K562 (cell line): ENCODE measurements around the gene FFAR1.

Experiments used
- ARID2 ChIP-seq: fragments of 450-650 bp; IDR thresholded peaks from 2 replicates; pipeline ENCODE4 v1.6.1; 2017; ENCODE audit warnings: antibody characterized with exemption, mild to moderate bottlenecking
- CHD4 ChIP-seq: fragments of 200-600 bp; sonication (generic); IDR thresholded peaks from 3 replicates; pipeline ENCODE4 v1.6.1; 2012; ENCODE audit warnings: low read depth, mild to moderate bottlenecking, mixed read lengths, low read length, inconsistent platforms; ENCODE audit not compliant: insufficient read depth, insufficient replicate concordance, poor library complexity, severe bottlenecking
- CTCF ChIP-seq, 3 experiments: IDR thresholded peaks in 2 of 3; conservative IDR thresholded peaks in 1 of 3; 2 replicates each; pipeline ENCODE4 v1.5.1; 2011 to 2012; ENCODE audit warnings: low read length in 3 of 3, mild to moderate bottlenecking in 3 of 3, control low read depth in 2 of 3, improper control_type of control experiment in 1 of 3, inconsistent platforms in 1 of 3, low read depth in 1 of 3, mixed read lengths in 1 of 3, moderate library complexity in 1 of 3; ENCODE audit not compliant: insufficient read depth in 2 of 3
- DACH1 ChIP-seq: fragments of 450-650 bp; IDR thresholded peaks from 2 replicates; pipeline ENCODE4 v1.6.1; 2018; ENCODE audit not compliant: partially characterized antibody
- DMBX1 ChIP-seq: fragments of 250-450 bp; sonication (Bioruptor Pico); IDR thresholded peaks from 2 replicates; pipeline ENCODE4 v1.8.0; 2022; ENCODE audit warnings: inconsistent platforms, mild to moderate bottlenecking, moderate library complexity, borderline replicate concordance
- L3MBTL2 ChIP-seq: fragments of 450-650 bp; IDR thresholded peaks from 2 replicates; pipeline ENCODE4 v1.6.1; 2016; ENCODE audit warnings: mild to moderate bottlenecking, moderate library complexity
- THRA ChIP-seq: fragments of 450-650 bp; IDR thresholded peaks from 2 replicates; pipeline ENCODE4 v1.6.1; 2017; ENCODE audit warnings: mild to moderate bottlenecking, moderate library complexity

DNA sequence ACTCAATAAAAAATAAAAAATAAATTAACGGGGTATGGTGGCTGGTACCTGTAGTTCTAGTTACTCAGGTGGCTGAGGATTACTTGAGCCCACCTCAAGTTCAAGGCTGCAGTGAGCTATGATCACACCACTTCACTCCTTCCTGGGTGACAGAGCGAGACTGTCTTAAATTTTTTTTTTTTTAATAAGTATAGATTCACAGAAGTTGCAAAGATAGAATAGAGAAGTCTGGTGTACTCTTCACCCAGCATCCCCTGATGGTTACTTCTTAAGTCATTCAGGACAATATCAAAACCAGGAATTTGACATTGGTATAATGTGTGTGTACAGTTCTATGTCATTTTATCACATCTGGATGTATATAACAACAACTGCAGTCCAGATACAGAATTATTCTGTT lies 26.4 kb upstream of the FFAR1 start:
- TF ChIP-seq DMBX1 (CRISPR knock-in tag) = no peak
- TF ChIP-seq CTCF (IDR thresholded peaks at IDR 0.05 in 2 of 3, conservative IDR thresholded peaks at IDR 0.05 in 1 of 3; ENCODE audit: insufficient read depth in 2 of 3, low read depth in 1 of 3, low read length in 3 of 3) = no peak
- no peak for TF ChIP-seq CHD4
- TF ChIP-seq L3MBTL2 = no peak
- no peak for TF ChIP-seq THRA
- no peak for TF ChIP-seq ARID2
- TF ChIP-seq DACH1 = no peak
